Measurements from ENCODE around the gene DEFB128. TPM values are rescaled to one million over a fixed set of nuclear protein-coding genes. Genes with fewer than 3 reads are reported as not detected.

Gene DEFB128
- total and polyA plus RNA-seq, 2 of the 4 experiments (the other 2 are of a cell fraction) = not detected

GRCh38 chr20:157154-157553 is 32.4 kb downstream of the DEFB128 start, which contains the start of gene DEFB127:
Gene DEFB127 (plus strand): TSS chr20:157454. CDS start chr20:157545, 91 bp downstream.
- no peaks in the 10 kb centered on the region for H3K79me1 ChIP-seq (ENCODE audit: low read depth in 1 of 2, low read length in 2 of 2)
- H3K14ac ChIP-seq (replicated peaks; ENCODE audit: low read depth, low read length) = no peak within 1 kb of the TSS
- no peak within 1 kb of the TSS for H2AFZ ChIP-seq (replicated peaks; ENCODE audit: low read length, poor library complexity)
- H4K5ac ChIP-seq (ENCODE audit: low read depth, low read length) = no peak within 1 kb of the TSS
- H3K27ac ChIP-seq (ENCODE audit: insufficient read depth, low read length) = no peak within 1 kb of the TSS
- no peak within 1 kb of the TSS for H2AK5ac ChIP-seq (ENCODE audit: low read depth, low read length)
- no peak within 1 kb of the TSS for H2BK15ac ChIP-seq (ENCODE audit: low read depth, low read length)
- H2AK9ac ChIP-seq (replicated peaks; ENCODE audit: low read depth, low read length, poor library complexity) = no peak within 1 kb of the TSS
- H3K56ac ChIP-seq (ENCODE audit: extremely low read depth, insufficient read depth, low read length) = no peak within 1 kb of the TSS
- H2BK5ac ChIP-seq (ENCODE audit: low read depth, low read length, poor library complexity, severe bottlenecking) = no peak within 1 kb of the TSS
- no peak within 1 kb of the TSS for H3K18ac ChIP-seq (ENCODE audit: low read depth, low read length)
- POLR2A ChIA-PET (ENCODE audit: unreplicated experiment) = no interaction called here
- DNase-seq (no peak), ATAC-seq (ENCODE audit: low read depth) (no peak)
- H3K36me3 ChIP-seq (ENCODE audit: control insufficient read depth, insufficient read depth, low read length) = no peaks in the 10 kb centered on the region
- dilution Hi-C loops (cut with HindIII; ENCODE audit: low sequenced_read_pairs, unreplicated experiment) = no loop called here
- H3K4me1 ChIP-seq (ENCODE audit: control insufficient read depth, insufficient read depth, low read length) = no peaks in the 10 kb centered on the region
- no peak within 1 kb of the TSS for H3K9ac ChIP-seq (ENCODE audit: low read depth, low read length)
- no peak within 1 kb of the TSS for H2BK20ac ChIP-seq (ENCODE audit: low read depth, low read length)
- no peak within 1 kb of the TSS for H4K8ac ChIP-seq (ENCODE audit: low read depth in 2 of 2, low read length in 2 of 2)
- no TSS peak for BruUV-seq (replicated peaks)
- in situ Hi-C loops (cut with MboI; ENCODE audit: low sequenced_read_pairs) = no loop called here
- intact Hi-C loops (cut with micrococcal nuclease) = no loop called here
- no CpG with 5 or more reads among the region's 5 CpGs for WGBS, 2 experiments (ENCODE audit: extremely low coverage in 2 of 2, insufficient read length in 1 of 2)
- H4K20me1 ChIP-seq (ENCODE audit: insufficient read depth, low read length) = no peaks in the 10 kb centered on the region
- H3K4me3 ChIP-seq (ENCODE audit: insufficient read depth, low read depth, low read length) = no peak within 1 kb of the TSS
- no peak within 1 kb of the TSS for H2BK120ac ChIP-seq (ENCODE audit: low read depth, low read length)
- no peak within 1 kb of the TSS for H3K4ac ChIP-seq (ENCODE audit: low read depth, low read length)
- no peaks in the 10 kb centered on the region for H3K9me1 ChIP-seq (ENCODE audit: insufficient read depth, low read length)
- H3K4me2 ChIP-seq (ENCODE audit: low read depth, low read length) = no peak within 1 kb of the TSS
- H3K23ac ChIP-seq (ENCODE audit: low read depth, low read length) = no peak within 1 kb of the TSS
- H3K27me3 ChIP-seq (ENCODE audit: control insufficient read depth, insufficient read depth, low read length) = no peaks in the 10 kb centered on the region
- H3K9me3 ChIP-seq (ENCODE audit: control insufficient read depth, insufficient read depth, low read length) = no peaks in the 10 kb centered on the region
- CTCF ChIA-PET = no interaction called here
- no peak within 1 kb of the TSS for H4K91ac ChIP-seq (ENCODE audit: insufficient read depth, low read depth, low read length)
- TF ChIP-seq USF2 (IDR thresholded peaks at IDR 0.05; ENCODE audit: low read depth, low read length) = no peak
